Osteoblast (primary cell): ENCODE data around the gene PLCZ1. TPM values are rescaled to one million over a fixed set of nuclear protein-coding genes. Genes with fewer than 3 reads are reported as not detected.

ENCODE experiments used
- DNase-seq: peaks from one replicate; pipeline ENCODE4 v3.0.0; 2011; ENCODE audit warnings: low spot score, mixed read lengths; ENCODE audit not compliant: insufficient read length; ENCODE audit errors: missing footprints
- H2AFZ ChIP-seq: 2 replicates; pipeline ENCODE4 v1.6.0; 2011; ENCODE audit warnings: mild to moderate bottlenecking, low read length
- H3K27ac ChIP-seq: 2 replicates; pipeline ENCODE4 v1.5.1; 2011; ENCODE audit warnings: mild to moderate bottlenecking, low read depth, low read length, moderate library complexity
- H3K27me3 ChIP-seq: 2 replicates; pipeline ENCODE4 v1.6.0; 2012; ENCODE audit warnings: mild to moderate bottlenecking, control low read depth, inconsistent platforms, low read length, moderate library complexity; ENCODE audit not compliant: insufficient read depth
- H3K36me3 ChIP-seq: 2 replicates; pipeline ENCODE4 v1.5.1; 2011; ENCODE audit warnings: mild to moderate bottlenecking, low read length, control low read depth, moderate library complexity; ENCODE audit not compliant: insufficient read depth
- H3K4me1 ChIP-seq: 2 replicates; pipeline ENCODE4 v1.5.1; 2011; ENCODE audit warnings: mild to moderate bottlenecking, low read length, control low read depth, moderate library complexity; ENCODE audit not compliant: insufficient read depth
- H3K4me2 ChIP-seq: 2 replicates; pipeline ENCODE4 v1.6.0; 2011; ENCODE audit warnings: mild to moderate bottlenecking, low read length; ENCODE audit not compliant: insufficient read depth
- H3K4me3 ChIP-seq: fragments of 200-600 bp; sonication (generic); 3 replicates; pipeline ENCODE4 v1.5.1; 2012; ENCODE audit warnings: mild to moderate bottlenecking, low read length, inconsistent platforms; ENCODE audit not compliant: insufficient read depth
- H3K79me2 ChIP-seq: 2 replicates; pipeline ENCODE4 v1.6.0; 2012; ENCODE audit warnings: mild to moderate bottlenecking, low read length, control low read depth, inconsistent platforms; ENCODE audit not compliant: insufficient read depth
- H3K9me3 ChIP-seq: 2 replicates; pipeline ENCODE4 v1.5.1; 2011; ENCODE audit warnings: low read depth, low read length, control low read depth
- H4K20me1 ChIP-seq: 2 replicates; pipeline ENCODE4 v1.6.0; 2012; ENCODE audit warnings: mild to moderate bottlenecking, low read length, control low read depth; ENCODE audit not compliant: insufficient read depth
- CTCF ChIP-seq: IDR thresholded peaks from 2 replicates; pipeline ENCODE4 v1.5.1; 2011; ENCODE audit warnings: mild to moderate bottlenecking, low read depth, low read length, moderate library complexity; ENCODE audit errors: extremely low read depth
- total RNA-seq: library from RNA; depleted of rRNA; stranded (reverse); fragments of >200 nt; gene quantifications from 2 replicates; pipeline ENCODE4 v1.2.3, GENCODE V29; 2012

The PLCZ1 gene
- total RNA-seq, 1 donor: not detected

GRCh38 chr12:18658179-18658578, 79.6 kb downstream of the PLCZ1 start:
- Histone ChIP-seq H3K27ac (no peak overlapping the region), H3K79me2 (no peaks in the 10 kb centered on the region), H3K9me3 (no peaks in the 10 kb centered on the region), H4K20me1 (no peaks in the 10 kb centered on the region), H2AFZ (no peak overlapping the region), H3K27me3 (peaks cover 2% of the 10 kb centered on the region), H3K4me3 (no peak overlapping the region), H3K4me2 (no peak overlapping the region), H3K4me1 (no peaks in the 10 kb centered on the region), H3K36me3 (no peaks in the 10 kb centered on the region)
- TF ChIP-seq CTCF: no peak
- DNase-seq: no peak

- Histone ChIP-seq H3K9me3 (no peaks in the 10 kb centered on the region), H3K27me3 (peaks cover 2% of the 10 kb centered on the region), H3K79me2 (no peaks in the 10 kb centered on the region), H3K4me2 (no peak overlapping the region), H4K20me1 (no peaks in the 10 kb centered on the region), H3K4me3 (no peak overlapping the region), H2AFZ (no peak overlapping the region), H3K27ac (no peak overlapping the region), H3K4me1 (no peaks in the 10 kb centered on the region), H3K36me3 (no peaks in the 10 kb centered on the region)
- DNase-seq: no peak
- no peak for TF ChIP-seq CTCF
These were observed 82.5 kb downstream of the PLCZ1 start for GRCh38 chr12:18655351-18655750.

GRCh38 chr12:18653465-18653864, 84.3 kb downstream of the PLCZ1 start:
- DNase-seq: no peak
- Histone ChIP-seq H4K20me1 (no peaks in the 10 kb centered on the region), H3K9me3 (no peaks in the 10 kb centered on the region), H3K27me3 (peaks cover 2% of the 10 kb centered on the region), H3K4me3 (no peak overlapping the region), H3K4me2 (no peak overlapping the region), H3K4me1 (no peaks in the 10 kb centered on the region), H3K79me2 (no peaks in the 10 kb centered on the region), H2AFZ (no peak overlapping the region), H3K36me3 (no peaks in the 10 kb centered on the region), H3K27ac (no peak overlapping the region)
- TF ChIP-seq CTCF: no peak

- Histone ChIP-seq H3K36me3 (no peaks in the 10 kb centered on the region), H2AFZ (no peak overlapping the region), H4K20me1 (no peaks in the 10 kb centered on the region), H3K4me1 (no peaks in the 10 kb centered on the region), H3K79me2 (no peaks in the 10 kb centered on the region), H3K9me3 (no peaks in the 10 kb centered on the region), H3K27me3 (peaks cover 2% of the 10 kb centered on the region), H3K4me2 (no peak overlapping the region), H3K4me3 (no peak overlapping the region), H3K27ac (no peak overlapping the region)
- DNase-seq: no peak
- TF ChIP-seq CTCF: no peak
These were observed 85.2 kb downstream of the PLCZ1 start for GRCh38 chr12:18652596-18652995.
